Measurements from ENCODE around the gene PRKAR1B.

Gene PRKAR1B

DNA sequence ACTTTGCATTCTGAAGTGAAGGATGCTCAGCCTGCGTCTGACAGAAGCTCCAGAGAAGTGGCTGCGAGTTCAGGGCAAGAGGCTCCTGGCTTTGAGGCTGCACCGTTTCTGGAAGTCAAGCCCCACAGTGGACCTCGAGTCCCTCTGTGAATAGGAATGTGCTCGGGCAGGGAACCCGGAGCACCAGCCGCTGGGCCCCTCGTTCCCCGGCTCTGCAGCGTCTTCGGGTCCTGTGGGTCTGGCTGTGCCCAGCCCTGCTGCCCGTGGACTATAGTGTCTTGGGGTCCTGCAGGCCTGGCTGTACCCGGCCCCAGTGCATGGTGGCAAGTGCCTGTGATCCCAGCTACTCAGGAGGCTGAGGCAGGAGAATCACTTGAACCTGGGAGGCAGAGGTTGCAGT is 45.3 kb upstream of the PRKAR1B start:
- no peak overlapping the region for H3K27ac ChIP-seq
- H3K4me1 ChIP-seq (ENCODE audit: control insufficient read depth in 1 of 2, insufficient read depth in 1 of 2, low read depth in 1 of 2, low read length in 1 of 2) = no peaks in the 10 kb centered on the region
- no peak overlapping the region for H3K4me3 ChIP-seq (ENCODE audit: low read depth in 1 of 2, low read length in 1 of 2)
- no peaks in the 10 kb centered on the region for H3K9me3 ChIP-seq
- H3K36me3 ChIP-seq = no peaks in the 10 kb centered on the region
- TF ChIP-seq, protein P1, sequence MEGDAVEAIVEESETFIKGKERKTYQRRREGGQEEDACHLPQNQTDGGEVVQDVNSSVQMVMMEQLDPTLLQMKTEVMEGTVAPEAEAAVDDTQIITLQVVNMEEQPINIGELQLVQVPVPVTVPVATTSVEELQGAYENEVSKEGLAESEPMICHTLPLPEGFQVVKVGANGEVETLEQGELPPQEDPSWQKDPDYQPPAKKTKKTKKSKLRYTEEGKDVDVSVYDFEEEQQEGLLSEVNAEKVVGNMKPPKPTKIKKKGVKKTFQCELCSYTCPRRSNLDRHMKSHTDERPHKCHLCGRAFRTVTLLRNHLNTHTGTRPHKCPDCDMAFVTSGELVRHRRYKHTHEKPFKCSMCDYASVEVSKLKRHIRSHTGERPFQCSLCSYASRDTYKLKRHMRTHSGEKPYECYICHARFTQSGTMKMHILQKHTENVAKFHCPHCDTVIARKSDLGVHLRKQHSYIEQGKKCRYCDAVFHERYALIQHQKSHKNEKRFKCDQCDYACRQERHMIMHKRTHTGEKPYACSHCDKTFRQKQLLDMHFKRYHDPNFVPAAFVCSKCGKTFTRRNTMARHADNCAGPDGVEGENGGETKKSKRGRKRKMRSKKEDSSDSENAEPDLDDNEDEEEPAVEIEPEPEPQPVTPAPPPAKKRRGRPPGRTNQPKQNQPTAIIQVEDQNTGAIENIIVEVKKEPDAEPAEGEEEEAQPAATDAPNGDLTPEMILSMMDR (IDR thresholded peaks at IDR 0.05) = no peak
- no peaks in the 10 kb centered on the region for H3K27me3 ChIP-seq

DNA sequence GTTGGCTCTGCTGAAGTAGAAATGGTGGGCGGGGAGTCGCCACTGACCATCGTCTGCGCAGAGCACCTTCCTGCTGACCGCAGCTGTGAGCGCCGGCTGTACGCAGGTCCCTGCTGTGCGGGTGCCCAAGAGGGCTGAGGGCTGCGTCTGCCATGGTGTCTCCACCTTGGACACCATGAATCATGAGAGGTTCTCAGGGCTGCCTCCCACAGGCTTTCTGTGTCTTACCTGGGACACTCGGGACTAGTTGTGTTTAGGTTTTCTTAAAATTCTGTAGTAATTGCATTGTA is 44.9 kb upstream of the PRKAR1B start:
- TF ChIP-seq, protein P1 (IDR thresholded peaks at IDR 0.05) = no peak
- Histone ChIP-seq H3K4me3 (ENCODE audit: low read depth in 1 of 2, low read length in 1 of 2) (no peak overlapping the region), H3K9me3 (no peaks in the 10 kb centered on the region), H3K27ac (no peak overlapping the region), H3K36me3 (no peaks in the 10 kb centered on the region), H3K27me3 (no peaks in the 10 kb centered on the region), H3K4me1 (ENCODE audit: control insufficient read depth in 1 of 2, insufficient read depth in 1 of 2, low read depth in 1 of 2, low read length in 1 of 2) (no peaks in the 10 kb centered on the region)

DNA sequence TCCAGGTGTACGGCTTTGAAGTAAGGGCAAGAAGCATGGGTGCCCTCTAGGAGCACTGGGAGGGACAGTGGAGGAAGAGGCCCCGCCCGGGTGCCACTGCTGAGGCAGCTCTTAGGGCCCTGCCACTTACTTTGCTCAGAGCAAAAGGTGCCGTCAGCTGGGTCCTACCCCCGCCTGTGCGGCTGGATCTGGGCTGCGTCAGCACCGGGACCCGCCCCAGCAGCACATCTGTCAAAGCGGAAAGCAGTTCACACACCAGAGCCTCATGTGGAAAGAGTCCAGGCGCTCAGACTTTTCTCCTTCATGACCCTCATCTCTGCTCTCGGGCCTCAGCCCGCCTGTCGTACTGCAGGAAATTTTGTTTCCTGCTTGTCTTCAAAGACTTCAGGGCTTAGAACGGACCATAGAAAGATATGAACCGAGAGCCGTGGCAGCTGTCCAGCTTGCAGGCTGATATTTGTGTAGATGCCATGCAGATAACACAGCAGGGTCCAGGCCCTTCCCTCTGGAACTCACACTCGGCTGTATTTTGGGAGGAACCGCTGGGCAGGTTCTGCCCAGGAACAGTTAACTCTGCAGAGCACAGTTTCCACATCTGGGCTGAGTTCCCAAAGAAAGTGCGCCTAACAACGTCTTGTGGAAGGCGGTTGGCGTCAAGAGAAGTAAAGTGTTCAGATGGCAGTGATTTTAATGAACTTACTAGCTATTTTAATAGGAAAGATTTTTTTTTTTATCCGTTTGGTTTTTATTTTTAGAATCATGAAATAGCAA is 44.3 kb upstream of the PRKAR1B start:
- TF ChIP-seq, protein P1 (IDR thresholded peaks at IDR 0.05) = no peak
- Histone ChIP-seq H3K4me1 (ENCODE audit: control insufficient read depth in 1 of 2, insufficient read depth in 1 of 2, low read depth in 1 of 2, low read length in 1 of 2) (no peaks in the 10 kb centered on the region), H3K4me3 (ENCODE audit: low read depth in 1 of 2, low read length in 1 of 2) (no peak overlapping the region), H3K36me3 (no peaks in the 10 kb centered on the region), H3K9me3 (no peaks in the 10 kb centered on the region), H3K27me3 (no peaks in the 10 kb centered on the region), H3K27ac (no peak overlapping the region)

DNA sequence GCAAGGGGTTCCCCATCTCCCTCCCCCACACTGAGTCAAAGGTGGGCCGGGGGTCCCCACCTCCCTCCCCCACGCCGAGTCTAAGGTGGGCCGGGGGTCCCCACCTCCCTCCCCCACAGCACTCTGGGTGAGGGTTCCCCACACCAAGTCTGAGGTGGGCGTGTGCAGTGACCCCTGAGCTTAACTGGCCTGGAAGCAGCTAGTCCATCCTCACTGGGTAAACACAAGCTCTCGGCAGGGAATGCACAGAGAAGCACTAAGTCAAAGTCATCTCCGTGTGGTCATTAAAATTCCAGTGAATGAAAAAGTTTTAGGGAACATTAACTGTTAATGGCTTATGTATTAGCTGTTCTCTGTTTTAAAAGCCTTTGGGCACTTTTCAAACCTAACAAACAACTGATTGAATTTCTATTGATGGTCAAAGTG is 43.7 kb upstream of the PRKAR1B start:
- no peak overlapping the region for H3K4me3 ChIP-seq (ENCODE audit: low read depth in 1 of 2, low read length in 1 of 2)
- TF ChIP-seq, protein P1 (IDR thresholded peaks at IDR 0.05) = no peak
- no peaks in the 10 kb centered on the region for H3K4me1 ChIP-seq (ENCODE audit: control insufficient read depth in 1 of 2, insufficient read depth in 1 of 2, low read depth in 1 of 2, low read length in 1 of 2)
- no peaks in the 10 kb centered on the region for H3K36me3 ChIP-seq
- no peaks in the 10 kb centered on the region for H3K9me3 ChIP-seq
- H3K27ac ChIP-seq = no peak overlapping the region
- no peaks in the 10 kb centered on the region for H3K27me3 ChIP-seq

DNA sequence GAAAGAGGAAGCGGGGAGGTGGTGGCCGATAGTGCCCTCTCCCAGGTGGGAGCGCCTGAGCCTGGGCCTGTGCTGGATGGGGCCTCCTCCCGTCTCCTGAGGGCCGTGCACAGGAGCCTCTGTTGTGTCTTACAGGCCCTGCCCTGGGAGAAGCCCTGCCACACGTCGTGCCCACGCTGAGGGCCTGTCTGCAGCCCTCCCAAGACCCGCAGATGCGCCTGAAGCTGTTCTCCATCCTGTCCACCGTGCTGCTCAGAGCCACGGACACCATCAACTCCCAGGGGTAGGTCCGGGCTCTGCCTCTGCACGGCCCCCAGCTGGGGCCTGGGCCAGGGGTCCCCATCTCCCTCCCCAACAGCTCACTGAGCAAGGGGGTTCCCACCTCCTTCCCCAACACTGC is 43.3 kb upstream of the PRKAR1B start:
- TF ChIP-seq, protein P1 (IDR thresholded peaks at IDR 0.05) = no peak
- Histone ChIP-seq H3K9me3 (no peaks in the 10 kb centered on the region), H3K27me3 (no peaks in the 10 kb centered on the region), H3K4me1 (ENCODE audit: control insufficient read depth in 1 of 2, insufficient read depth in 1 of 2, low read depth in 1 of 2, low read length in 1 of 2) (no peaks in the 10 kb centered on the region), H3K36me3 (no peaks in the 10 kb centered on the region), H3K4me3 (ENCODE audit: low read depth in 1 of 2, low read length in 1 of 2) (no peak overlapping the region), H3K27ac (no peak overlapping the region)

All from neutrophil (primary cell).